HEK293 (cell line): Measurements from ENCODE around the gene CCDC120.

Experiments
- CTCF ChIA-PET: fragments of 350-600 bp; formaldehyde crosslinking; extraction: SDS; loops from one replicate; lab custom pipeline; 2021; ENCODE audit warnings: antibody characterized with exemption; lab: Yijun Ruan, JAX
- POLR2A ChIA-PET: fragments of 300-600 bp; formaldehyde crosslinking; extraction: SDS; loops from one replicate; lab custom pipeline; 2020; ENCODE audit warnings: antibody characterized with exemption, inconsistent platforms; lab: Yijun Ruan, JAX
- H3K27ac ChIP-seq: fragments of 200-500 bp; sonication (Bioruptor generic); 2 replicates; pipeline ENCODE4 v1.5.1; 2014; ENCODE audit warnings: low read depth, low read length, control low read depth, inconsistent platforms; ENCODE audit errors: extremely low read depth
- H3K36me3 ChIP-seq, 2 experiments: fragments of 200-500 bp in 1 of 2; sonication (Bioruptor generic) in 1 of 2; 1 replicate in 1 of 2; 2 replicates in 1 of 2; pipeline ENCODE4 v1.5.1; 2014 to 2017; ENCODE audit warnings: inconsistent platforms in 2 of 2, low read length in 2 of 2; ENCODE audit not compliant: control insufficient read depth in 2 of 2, insufficient read depth in 1 of 2
- H3K4me1 ChIP-seq: fragments of 200-500 bp; sonication (Bioruptor generic); 2 replicates; pipeline ENCODE4 v1.5.1; 2014; ENCODE audit warnings: mild to moderate bottlenecking, low read length, inconsistent platforms; ENCODE audit not compliant: control insufficient read depth, insufficient read depth
- H3K4me3 ChIP-seq: 2 replicates; pipeline ENCODE4 v1.5.1; 2011; ENCODE audit warnings: low read depth, mild to moderate bottlenecking, control low read depth, low read length, moderate library complexity
- H3K9me3 ChIP-seq: fragments of 200-500 bp; sonication (Bioruptor generic); 2 replicates; pipeline ENCODE4 v1.5.1; 2014; ENCODE audit warnings: low read depth, low read length, inconsistent platforms; ENCODE audit not compliant: control insufficient read depth, insufficient read depth
- ATF2 ChIP-seq: fragments of 450-650 bp; formaldehyde crosslinking; IDR thresholded peaks from 2 replicates; pipeline ENCODE4 v1.5.1; 2016; ENCODE audit warnings: missing biosample characterization, missing genetic modification characterization, low read depth
- GLI4 ChIP-seq: fragments of 450-650 bp; formaldehyde crosslinking; IDR thresholded peaks from 2 replicates; pipeline ENCODE4 v1.5.1; 2016; ENCODE audit warnings: missing biosample characterization, missing genetic modification characterization
- GLIS2 ChIP-seq: fragments of 450-650 bp; formaldehyde crosslinking; IDR thresholded peaks from 2 replicates; pipeline ENCODE4 v1.5.1; 2016; ENCODE audit warnings: missing biosample characterization, missing genetic modification characterization
- KLF7 ChIP-seq: fragments of 450-650 bp; formaldehyde crosslinking; IDR thresholded peaks from 2 replicates; pipeline ENCODE4 v1.5.1; 2016; ENCODE audit warnings: missing biosample characterization, missing genetic modification characterization, borderline replicate concordance
- KLF9 ChIP-seq: fragments of 450-650 bp; formaldehyde crosslinking; IDR thresholded peaks from 2 replicates; pipeline ENCODE4 v1.5.1; 2016; ENCODE audit warnings: missing biosample characterization, missing genetic modification characterization, low read depth
- MYNN ChIP-seq: fragments of 450-650 bp; formaldehyde crosslinking; IDR thresholded peaks from 2 replicates; pipeline ENCODE4 v1.5.1; 2016; ENCODE audit warnings: missing biosample characterization, missing genetic modification characterization, borderline replicate concordance
- SP2 ChIP-seq: fragments of 450-650 bp; formaldehyde crosslinking; IDR thresholded peaks from 2 replicates; pipeline ENCODE4 v1.5.1; 2016; ENCODE audit warnings: missing biosample characterization, missing genetic modification characterization
- YY1 ChIP-seq: fragments of 450-650 bp; formaldehyde crosslinking; IDR thresholded peaks from 2 replicates; pipeline ENCODE4 v1.5.1; 2018; ENCODE audit warnings: missing biosample characterization, missing genetic modification characterization
- ZBTB20 ChIP-seq: fragments of 450-650 bp; formaldehyde crosslinking; IDR thresholded peaks from 2 replicates; pipeline ENCODE4 v1.5.1; 2016; ENCODE audit warnings: missing biosample characterization, missing genetic modification characterization
- ZBTB7A ChIP-seq: fragments of 450-650 bp; formaldehyde crosslinking; IDR thresholded peaks from 2 replicates; pipeline ENCODE4 v1.5.1; 2016; ENCODE audit warnings: low read depth, missing biosample characterization, missing genetic modification characterization
- ZNF16 ChIP-seq: fragments of 450-650 bp; formaldehyde crosslinking; IDR thresholded peaks from 2 replicates; pipeline ENCODE4 v1.5.1; 2016; ENCODE audit warnings: low read depth, missing biosample characterization, missing genetic modification characterization
- ZNF18 ChIP-seq: fragments of 450-650 bp; formaldehyde crosslinking; IDR thresholded peaks from 2 replicates; pipeline ENCODE4 v1.5.1; 2016; ENCODE audit warnings: missing biosample characterization, missing genetic modification characterization
- ZNF2 ChIP-seq: fragments of 450-650 bp; formaldehyde crosslinking; IDR thresholded peaks from 2 replicates; pipeline ENCODE4 v1.5.1; 2016; ENCODE audit warnings: missing biosample characterization, missing genetic modification characterization
- ZNF366 ChIP-seq: fragments of 450-650 bp; formaldehyde crosslinking; conservative IDR thresholded peaks from 2 replicates; pipeline ENCODE4 v1.5.1; 2016; ENCODE audit warnings: missing biosample characterization, missing genetic modification characterization
- ZNF37A ChIP-seq: fragments of 450-650 bp; IDR thresholded peaks from 2 replicates; pipeline ENCODE4 v1.5.1; 2018; ENCODE audit warnings: missing biosample characterization, missing genetic modification characterization
- ZNF561 ChIP-seq: fragments of 450-650 bp; IDR thresholded peaks from 2 replicates; pipeline ENCODE4 v1.5.1; 2018; ENCODE audit warnings: missing biosample characterization, missing genetic modification characterization, borderline replicate concordance
- ZNF600 ChIP-seq: fragments of 450-650 bp; formaldehyde crosslinking; IDR thresholded peaks from 2 replicates; pipeline ENCODE4 v1.5.1; 2016; ENCODE audit warnings: missing biosample characterization, missing genetic modification characterization
- ZNF621 ChIP-seq: fragments of 450-650 bp; formaldehyde crosslinking; IDR thresholded peaks from 2 replicates; pipeline ENCODE4 v1.5.1; 2017; ENCODE audit warnings: missing biosample characterization, missing genetic modification characterization
- TF ChIP-seq, protein P1 (sequence below): fragments of 450-650 bp; formaldehyde crosslinking; IDR thresholded peaks from 2 replicates; pipeline ENCODE4 v1.5.1; 2016; ENCODE audit warnings: missing biosample characterization, missing genetic modification characterization
- TF ChIP-seq, protein P2 (sequence below): fragments of 450-650 bp; formaldehyde crosslinking; IDR thresholded peaks from 2 replicates; pipeline ENCODE4; 2016; ENCODE audit warnings: missing biosample characterization, missing genetic modification characterization

Gene CCDC120

DNA sequence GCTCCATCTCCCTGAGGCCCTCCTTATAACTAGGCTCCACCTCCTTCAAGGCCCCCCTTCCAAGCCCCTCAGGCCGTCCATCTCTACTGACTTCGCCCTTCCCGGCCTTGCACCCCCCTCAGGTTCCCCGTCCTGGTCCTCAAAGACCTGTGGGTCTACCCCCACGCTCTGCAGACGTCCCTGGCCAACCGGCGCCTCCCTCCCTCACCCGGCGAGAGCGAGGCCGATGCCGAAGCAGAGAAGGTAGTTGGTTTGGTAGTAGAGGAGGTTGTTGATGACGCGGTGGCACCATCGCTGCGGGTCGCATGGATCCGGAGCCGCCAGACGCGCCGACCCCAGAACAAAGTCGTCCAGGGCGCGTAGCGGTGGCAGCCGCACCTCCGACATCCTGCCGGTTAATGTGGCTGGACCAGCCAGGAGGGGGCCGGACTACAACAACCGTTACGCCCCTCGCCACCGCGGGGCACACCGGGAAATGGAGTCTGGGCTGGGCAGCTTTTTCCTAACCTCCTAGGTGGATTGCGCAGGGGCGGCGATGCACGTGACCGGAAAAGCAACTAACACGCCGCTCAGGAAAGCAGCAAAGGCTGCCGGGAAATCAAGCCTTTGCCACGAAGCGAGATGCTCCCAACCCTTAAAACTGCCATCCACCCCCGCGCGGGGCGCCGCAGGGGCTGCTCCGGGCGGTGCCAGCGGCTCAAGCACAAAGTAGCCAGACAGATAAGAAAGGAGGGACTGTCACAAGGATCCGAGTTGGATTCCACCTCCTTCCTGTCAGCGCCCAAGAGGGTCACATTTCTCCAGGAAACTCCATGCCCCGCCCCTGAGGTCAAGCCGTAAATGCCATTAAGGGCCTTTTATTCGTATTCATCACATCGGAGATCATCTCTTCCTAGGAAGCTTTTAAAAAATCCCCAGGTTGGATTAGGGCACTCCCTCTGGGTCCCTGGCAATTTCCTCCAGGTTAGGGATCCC lies 15.1 kb downstream of the CCDC120 start, which contains the start of gene PRAF2 (continued):
- TF ChIP-seq KLF9 (tag by site-specific recombination) (no peak), ZNF16 (tag by site-specific recombination) (no peak), ZNF366 (tag by site-specific recombination) (0 out of 2 replicates have a peak, but pooled peaks have one; percentile 9), ZBTB20 (tag by site-specific recombination) (peak; percentile 58; the same call in 1 of the 2 replicates), ZNF18 (no peak), ZNF561 (no peak), SP2 (tag by site-specific recombination) (peak; percentile 79), GLI4 (no peak), MYNN (no peak)
- TF ChIP-seq, all 188 proteins: peak for 44

GRCh38 chrX:49075347-49075746 lies 16.5 kb downstream of the CCDC120 start:
- H3K4me3 ChIP-seq: no peak overlapping the region
- TF ChIP-seq ZNF621 (tag by site-specific recombination): no peak
- peak; percentile 62; the same call in 1 of the 2 replicates for TF ChIP-seq ZNF2 (tag by site-specific recombination)
- TF ChIP-seq ZBTB7A: no peak
- CTCF ChIA-PET: no interaction called here
- peaks cover 4% of the 10 kb centered on the region; the same call in 1 of the 2 replicates for H3K4me1 ChIP-seq
- H3K9me3 ChIP-seq: no peaks in the 10 kb centered on the region
- peaks cover 0 to 50% of the 10 kb centered on the region in 2 experiments; a peak in 1 of 3 replicates for H3K36me3 ChIP-seq
- POLR2A ChIA-PET: no interaction called here
- no peak overlapping the region for H3K27ac ChIP-seq

GRCh38 chrX:49077941-49078340 lies 19.1 kb downstream of the CCDC120 start:
- ChIA-PET POLR2A (no interaction called here), CTCF (no interaction called here)
- H3K4me1 ChIP-seq: peaks cover 4% of the 10 kb centered on the region; the same call in 1 of the 2 replicates

More at GRCh38 chrX:49077941-49078340, 19.1 kb downstream of the CCDC120 start:
- Histone ChIP-seq H3K4me3 (no peak overlapping the region), H3K9me3 (no peaks in the 10 kb centered on the region), H3K27ac (no peak overlapping the region), H3K36me3 (peaks cover 0 to 34% of the 10 kb centered on the region in 2 experiments; a peak in 1 of 3 replicates)
- TF ChIP-seq, protein P1, sequence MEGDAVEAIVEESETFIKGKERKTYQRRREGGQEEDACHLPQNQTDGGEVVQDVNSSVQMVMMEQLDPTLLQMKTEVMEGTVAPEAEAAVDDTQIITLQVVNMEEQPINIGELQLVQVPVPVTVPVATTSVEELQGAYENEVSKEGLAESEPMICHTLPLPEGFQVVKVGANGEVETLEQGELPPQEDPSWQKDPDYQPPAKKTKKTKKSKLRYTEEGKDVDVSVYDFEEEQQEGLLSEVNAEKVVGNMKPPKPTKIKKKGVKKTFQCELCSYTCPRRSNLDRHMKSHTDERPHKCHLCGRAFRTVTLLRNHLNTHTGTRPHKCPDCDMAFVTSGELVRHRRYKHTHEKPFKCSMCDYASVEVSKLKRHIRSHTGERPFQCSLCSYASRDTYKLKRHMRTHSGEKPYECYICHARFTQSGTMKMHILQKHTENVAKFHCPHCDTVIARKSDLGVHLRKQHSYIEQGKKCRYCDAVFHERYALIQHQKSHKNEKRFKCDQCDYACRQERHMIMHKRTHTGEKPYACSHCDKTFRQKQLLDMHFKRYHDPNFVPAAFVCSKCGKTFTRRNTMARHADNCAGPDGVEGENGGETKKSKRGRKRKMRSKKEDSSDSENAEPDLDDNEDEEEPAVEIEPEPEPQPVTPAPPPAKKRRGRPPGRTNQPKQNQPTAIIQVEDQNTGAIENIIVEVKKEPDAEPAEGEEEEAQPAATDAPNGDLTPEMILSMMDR (tag by site-specific recombination): no peak
- TF ChIP-seq, protein P2, sequence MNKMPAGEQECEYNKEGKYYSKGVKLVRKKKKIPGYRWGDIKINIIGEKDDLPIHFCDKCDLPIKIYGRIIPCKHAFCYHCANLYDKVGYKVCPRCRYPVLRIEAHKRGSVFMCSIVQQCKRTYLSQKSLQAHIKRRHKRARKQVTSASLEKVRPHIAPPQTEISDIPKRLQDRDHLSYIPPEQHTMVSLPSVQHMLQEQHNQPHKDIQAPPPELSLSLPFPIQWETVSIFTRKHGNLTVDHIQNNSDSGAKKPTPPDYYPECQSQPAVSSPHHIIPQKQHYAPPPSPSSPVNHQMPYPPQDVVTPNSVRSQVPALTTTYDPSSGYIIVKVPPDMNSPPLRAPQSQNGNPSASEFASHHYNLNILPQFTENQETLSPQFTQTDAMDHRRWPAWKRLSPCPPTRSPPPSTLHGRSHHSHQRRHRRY (tag by site-specific recombination): no peak
- TF ChIP-seq ZNF37A (tag by site-specific recombination): no peak
- no peak for TF ChIP-seq KLF7 (tag by site-specific recombination)
- no peak for TF ChIP-seq YY1 (tag by site-specific recombination)
- no peak for TF ChIP-seq GLIS2 (tag by site-specific recombination)
- TF ChIP-seq ATF2: no peak
- no peak for TF ChIP-seq ZNF600 (tag by site-specific recombination)
